Measurements from ENCODE around the gene CCDC83. TPM values are rescaled to one million over a fixed set of nuclear protein-coding genes. Genes with fewer than 3 reads are reported as not detected.

CCDC83 gene
- total RNA-seq, 2 experiments from 2014 or later: not detected

DNA sequence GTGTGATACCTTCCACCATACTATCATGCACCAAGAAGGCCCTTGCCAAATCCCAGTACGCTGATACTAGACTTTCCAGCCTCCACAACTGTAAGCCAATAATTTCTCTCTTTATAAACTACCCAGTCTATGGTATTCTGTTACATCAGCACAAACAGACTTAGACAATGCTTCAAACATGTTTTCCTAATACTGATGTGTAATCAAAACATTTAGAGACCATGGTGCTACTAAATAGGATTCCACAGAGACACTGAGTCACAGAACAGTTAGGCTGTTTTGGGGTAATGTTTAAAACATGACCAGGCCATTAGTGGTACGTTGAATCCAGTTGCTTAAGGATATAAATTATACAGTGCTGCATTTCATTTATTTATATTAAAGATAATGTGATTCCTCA, 110.0 kb downstream of the CCDC83 start:
- peaks cover 24% of the 10 kb centered on the region for H3K4me1 Mint-ChIP-seq (ENCODE audit: low read depth)
- TF ChIP-seq CTCF (IDR thresholded peaks at IDR 0.05): no peak
- no peaks in the 10 kb centered on the region for H3K27me3 Mint-ChIP-seq
- H3K4me3 Mint-ChIP-seq: no peak overlapping the region
- peak overlapping the region; percentile 40 for H3K27ac Mint-ChIP-seq
- POLR2A ChIA-PET: no interaction called here
- no peaks in the 10 kb centered on the region for H3K9me3 Mint-ChIP-seq
- DNase-seq (no peak), ATAC-seq (no peak)
- intact Hi-C loops (cut with micrococcal nuclease): no loop called here
- CTCF ChIA-PET: no interaction called here
- peaks cover 71% of the 10 kb centered on the region for H3K36me3 Mint-ChIP-seq (ENCODE audit: low read depth)

GRCh38 chr11:85967457-85967856, 112.3 kb downstream of the CCDC83 start:
- POLR2A ChIA-PET: no interaction called here
- H3K27ac Mint-ChIP-seq: no peak overlapping the region
- intact Hi-C loops (cut with micrococcal nuclease): no loop called here
- H3K9me3 Mint-ChIP-seq: no peaks in the 10 kb centered on the region
- TF ChIP-seq CTCF (IDR thresholded peaks at IDR 0.05): no peak
- DNase-seq: no peak
- CTCF ChIA-PET: interaction anchor here (1.1 kb wide), 1 partner anchor 112 kb away, joined by 3 read pairs; the partner anchor contains the start of gene CCDC83
- H3K27me3 Mint-ChIP-seq: no peaks in the 10 kb centered on the region
- peaks cover 14% of the 10 kb centered on the region for H3K4me1 Mint-ChIP-seq (ENCODE audit: low read depth)
- no peak for ATAC-seq
- H3K4me3 Mint-ChIP-seq: no peak overlapping the region
- peaks cover 73% of the 10 kb centered on the region for H3K36me3 Mint-ChIP-seq (ENCODE audit: low read depth)

Other genes starting within 250 kb of the CCDC83 start
- 1 to 10 TPM; 2.2 to 2.6 TPM for gene DLG2, start 228.0 kb upstream of the CCDC83 start, total RNA-seq
- 10 to 100 TPM; 51.6 to 61.2 TPM for gene TMEM126B, start 226.8 kb upstream of the CCDC83 start, total RNA-seq
- gene TMEM126A, start 207.4 kb upstream of the CCDC83 start, total RNA-seq: 10 to 100 TPM; 47.3 to 48.9 TPM
- 10 to 100 TPM; 44.8 to 46.5 TPM for gene CREBZF, start 190.3 kb upstream of the CCDC83 start, total RNA-seq
- under 1 TPM in 1 of 2 experiments, not detected in 1; 0.36 TPM for gene CCDC89, start 169.2 kb upstream of the CCDC83 start, total RNA-seq
- gene SYTL2, start 44.2 kb upstream of the CCDC83 start, total RNA-seq: 10 to 100 TPM in 1 of 2 experiments, 1 to 10 TPM in 1; 9.5 to 11.2 TPM
- 10 to 100 TPM; 57.5 to 61.2 TPM for gene PICALM, start 213.7 kb downstream of the CCDC83 start, total RNA-seq

All from activated CD8-positive, alpha-beta T cell treated with anti-CD3 and anti-CD28 coated beads for 36 hours (primary cell).